Effector memory CD4-positive, alpha-beta T cell (primary cell): Measurements from ENCODE around the gene MSI2.
"Not testable (repeated sequence)": the region's sequence is repeated elsewhere in the genome, so short reads cannot be mapped to it uniquely, and the experiment has no call there.

Source experiments
- DNase-seq, 3 donors: peaks; one replicate each; pipeline ENCODE4 v3.0.0-alpha.2; 2020
- H3K27ac ChIP-seq: 2 replicates; pipeline ENCODE4 v1.7.0; 2013; ENCODE audit warnings: mild to moderate bottlenecking, low read length, moderate library complexity; ENCODE audit not compliant: insufficient read depth, poor library complexity, severe bottlenecking
- H3K27me3 ChIP-seq: replicated peaks from 2 replicates; pipeline ENCODE4 v1.7.0; 2013; ENCODE audit warnings: mild to moderate bottlenecking, low read length; ENCODE audit not compliant: insufficient read depth, control insufficient read depth, poor library complexity, severe bottlenecking
- H3K36me3 ChIP-seq: 2 replicates; pipeline ENCODE4 v1.7.0; 2013; ENCODE audit warnings: mild to moderate bottlenecking, low read length, moderate library complexity; ENCODE audit not compliant: control insufficient read depth, insufficient read depth
- H3K4me1 ChIP-seq: 2 replicates; pipeline ENCODE4 v1.7.0; 2013; ENCODE audit warnings: low read length, mild to moderate bottlenecking; ENCODE audit not compliant: control insufficient read depth, insufficient read depth, poor library complexity, severe bottlenecking
- H3K4me3 ChIP-seq: 2 replicates; pipeline ENCODE4 v1.7.0; 2013; ENCODE audit warnings: low read length, low read depth, mild to moderate bottlenecking; ENCODE audit not compliant: insufficient read depth, poor library complexity, severe bottlenecking
- H3K9me3 ChIP-seq: 2 replicates; pipeline ENCODE4 v1.7.0; 2013; ENCODE audit warnings: mild to moderate bottlenecking, low read length, moderate library complexity; ENCODE audit not compliant: control insufficient read depth

MSI2 gene

DNA sequence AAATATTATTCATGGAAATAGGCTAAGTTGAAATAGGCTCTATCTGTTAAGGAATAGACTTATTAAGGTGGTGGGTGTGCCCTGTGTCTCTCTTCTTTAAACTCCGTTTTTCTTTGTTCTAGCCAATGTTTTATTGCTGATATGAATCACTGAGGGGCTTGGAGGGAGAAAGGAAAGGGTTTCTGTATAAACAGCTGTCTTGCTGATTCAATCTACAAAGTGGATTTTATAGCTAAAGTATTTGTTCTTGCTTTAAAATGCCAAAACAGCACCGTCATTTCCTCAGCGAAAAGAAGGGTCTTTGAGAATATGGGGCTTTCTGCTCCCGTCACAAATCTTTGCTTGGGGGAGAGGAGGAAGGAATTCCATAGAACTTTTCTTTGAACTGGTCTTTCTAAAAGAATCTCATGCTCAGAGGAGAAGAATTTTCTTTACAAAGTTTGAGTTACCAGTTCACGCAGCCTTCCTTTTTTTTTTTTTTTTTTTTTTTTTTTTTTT is 39.3 kb downstream of the MSI2 start:
- DNase-seq, result no peak
- no peak overlapping the region for H3K27ac ChIP-seq

DNA sequence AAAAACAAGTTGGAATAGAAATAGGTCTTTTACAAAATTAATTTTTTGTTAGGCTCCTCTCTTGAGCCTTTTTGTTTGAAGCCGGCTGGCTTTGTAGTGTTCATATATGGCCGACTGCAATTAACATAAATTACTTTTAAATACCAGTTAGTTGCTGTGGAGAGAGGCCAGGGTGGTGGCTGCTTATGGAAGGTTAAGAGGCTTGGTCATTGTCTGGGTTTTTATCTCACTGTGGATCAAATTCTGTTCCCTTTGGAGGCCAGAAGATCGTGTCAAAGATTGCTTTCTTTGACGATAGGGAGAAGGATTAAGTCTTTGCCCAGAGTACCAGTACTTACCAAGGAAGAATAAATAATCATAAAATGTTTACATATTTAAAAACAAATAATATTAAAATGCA is 39.9 kb downstream of the MSI2 start:
- Histone ChIP-seq H3K36me3 (peaks cover 22% of the 10 kb centered on the region), H3K9me3 (no peaks in the 10 kb centered on the region), H3K4me3 (no peak overlapping the region), H3K27me3 (no peaks in the 10 kb centered on the region), H3K4me1 (peaks cover 3% of the 10 kb centered on the region), H3K27ac (no peak overlapping the region)
- DNase-seq, result no peak

More for the DNA sequence above, 39.3 kb downstream of the MSI2 start:
- Histone ChIP-seq H3K9me3 (no peaks in the 10 kb centered on the region), H3K27me3 (no peaks in the 10 kb centered on the region), H3K36me3 (peaks cover 23% of the 10 kb centered on the region), H3K4me3 (no peak overlapping the region), H3K4me1 (peaks cover 3% of the 10 kb centered on the region)

DNA sequence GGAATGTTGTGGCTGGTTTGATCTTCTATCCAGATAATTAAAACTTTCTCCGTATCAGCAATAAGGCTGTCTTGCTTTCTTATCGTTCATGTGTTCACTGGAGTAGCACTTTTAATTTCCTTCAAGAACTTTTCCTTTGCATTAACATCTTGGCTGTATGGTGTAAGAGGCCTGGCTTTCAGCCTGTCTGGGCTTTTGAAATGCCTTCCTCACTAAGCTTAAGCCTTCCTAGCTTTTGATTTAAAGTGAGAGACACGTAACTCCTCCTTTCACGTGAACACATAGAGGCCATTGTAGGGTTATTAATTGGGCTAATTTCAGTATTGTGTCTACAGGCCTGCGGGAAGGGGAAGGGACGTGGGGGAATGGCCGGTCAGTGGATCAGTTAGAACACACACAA is 42.9 kb downstream of the MSI2 start:
- Histone ChIP-seq H3K27ac (no peak overlapping the region), H3K36me3 (peaks cover 16% of the 10 kb centered on the region), H3K4me1 (peaks cover under 1% of the 10 kb centered on the region), H3K9me3 (no peaks in the 10 kb centered on the region), H3K27me3 (no peaks in the 10 kb centered on the region), H3K4me3 (no peak overlapping the region)
- no peak for DNase-seq

DNA sequence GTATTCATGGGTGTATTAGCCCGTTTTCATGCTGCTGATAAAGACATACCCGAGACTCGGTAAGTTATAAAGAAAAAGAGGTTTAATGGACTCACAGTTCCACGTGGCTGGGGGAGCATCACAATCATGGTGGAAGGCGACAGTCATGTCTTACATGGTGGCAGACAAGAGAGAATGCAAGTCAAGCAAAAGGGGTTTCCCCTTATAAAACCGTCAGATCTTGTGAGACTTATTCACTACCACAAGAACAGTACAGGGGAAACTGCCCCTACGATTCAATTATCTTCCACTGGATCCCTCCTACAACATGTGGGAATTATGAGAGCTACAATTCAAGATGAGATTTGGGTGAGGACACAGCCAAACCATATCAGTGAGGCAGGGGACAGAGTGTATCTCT is 44.3 kb downstream of the MSI2 start:
- H3K4me1 ChIP-seq, result not testable (repeated sequence)
- peaks cover 16% of the 10 kb centered on the region for H3K36me3 ChIP-seq

DNA sequence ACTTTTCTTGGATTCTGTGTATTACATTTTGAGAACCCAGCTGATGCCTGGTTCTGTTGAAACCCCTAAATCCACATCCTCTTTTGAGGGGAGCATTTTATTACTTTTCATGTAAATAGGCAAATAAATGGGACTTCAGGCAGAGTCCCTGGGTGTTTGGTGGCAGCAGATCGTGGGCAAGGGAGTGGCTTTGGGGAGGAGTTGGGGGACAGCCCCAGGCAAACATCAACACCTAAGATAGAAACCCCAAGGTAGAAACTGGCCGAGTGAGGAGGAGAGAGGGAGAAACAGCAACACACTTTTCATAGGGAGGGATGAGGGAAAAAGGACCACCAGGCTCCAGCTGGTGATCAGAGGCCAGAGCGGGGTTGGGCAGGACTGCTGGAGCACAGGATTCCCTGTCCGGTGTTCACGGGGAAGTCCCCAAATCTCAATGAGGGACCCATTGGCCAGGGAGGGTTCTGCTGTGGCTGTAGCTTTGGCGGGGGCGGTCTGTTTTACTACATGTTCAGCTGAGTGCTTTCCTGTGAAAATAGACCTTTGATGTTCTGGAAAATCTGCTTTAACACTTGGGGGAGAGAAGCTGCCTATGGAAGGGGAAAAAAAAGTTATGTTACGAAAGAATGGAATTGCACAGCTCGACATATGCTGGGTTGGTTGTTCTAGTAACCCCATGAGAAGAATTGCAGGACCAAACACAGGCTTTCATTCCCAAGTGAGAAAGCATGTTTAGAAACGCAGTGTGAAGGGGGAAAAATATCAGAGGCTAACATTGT is 46.6 kb downstream of the MSI2 start:
- H3K27me3 ChIP-seq, result no peaks in the 10 kb centered on the region
- no peak overlapping the region for H3K27ac ChIP-seq
- no peak for DNase-seq
- no peak overlapping the region for H3K4me3 ChIP-seq
- H3K4me1 ChIP-seq, result no peaks in the 10 kb centered on the region
- H3K9me3 ChIP-seq, result no peaks in the 10 kb centered on the region
- peaks cover 12% of the 10 kb centered on the region for H3K36me3 ChIP-seq

More for the DNA sequence above, 44.3 kb downstream of the MSI2 start:
- not testable (repeated sequence) for H3K27ac ChIP-seq, H3K9me3 ChIP-seq, DNase-seq, H3K4me3 ChIP-seq, H3K27me3 ChIP-seq

DNA sequence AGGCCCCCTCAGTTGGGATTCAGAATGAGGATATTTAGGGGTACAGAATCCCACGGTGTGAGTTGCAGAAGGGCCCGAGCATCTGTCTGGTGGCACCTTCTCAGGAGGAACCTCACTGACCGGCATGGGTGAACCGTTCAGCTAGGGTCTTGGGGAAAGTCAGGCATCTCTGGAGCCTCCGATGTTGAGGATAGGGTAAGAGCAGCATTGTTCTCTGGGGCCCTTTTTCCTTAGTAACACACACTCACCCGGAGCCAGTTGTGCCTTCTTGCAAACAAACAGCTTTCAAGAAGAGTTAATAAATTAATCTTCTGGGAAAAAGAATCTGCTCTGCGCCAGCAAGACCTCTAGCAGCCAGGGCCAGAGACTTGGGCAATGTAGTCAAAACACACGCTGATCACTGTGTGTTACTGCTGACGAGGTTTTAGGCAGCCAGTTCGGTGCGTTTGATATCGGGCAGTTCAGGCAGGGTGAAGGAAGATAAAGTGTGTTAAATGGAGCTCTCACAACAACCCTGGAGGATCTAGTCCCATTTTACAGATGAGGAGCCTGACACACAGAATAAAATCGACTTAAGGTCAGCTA is 48.9 kb downstream of the MSI2 start:
- H3K27ac ChIP-seq, result no peak overlapping the region
- DNase-seq, result no peak
- no peaks in the 10 kb centered on the region for H3K27me3 ChIP-seq
- no peaks in the 10 kb centered on the region for H3K4me1 ChIP-seq
- peaks cover 10% of the 10 kb centered on the region for H3K36me3 ChIP-seq
- no peak overlapping the region for H3K4me3 ChIP-seq
- no peaks in the 10 kb centered on the region for H3K9me3 ChIP-seq

DNA sequence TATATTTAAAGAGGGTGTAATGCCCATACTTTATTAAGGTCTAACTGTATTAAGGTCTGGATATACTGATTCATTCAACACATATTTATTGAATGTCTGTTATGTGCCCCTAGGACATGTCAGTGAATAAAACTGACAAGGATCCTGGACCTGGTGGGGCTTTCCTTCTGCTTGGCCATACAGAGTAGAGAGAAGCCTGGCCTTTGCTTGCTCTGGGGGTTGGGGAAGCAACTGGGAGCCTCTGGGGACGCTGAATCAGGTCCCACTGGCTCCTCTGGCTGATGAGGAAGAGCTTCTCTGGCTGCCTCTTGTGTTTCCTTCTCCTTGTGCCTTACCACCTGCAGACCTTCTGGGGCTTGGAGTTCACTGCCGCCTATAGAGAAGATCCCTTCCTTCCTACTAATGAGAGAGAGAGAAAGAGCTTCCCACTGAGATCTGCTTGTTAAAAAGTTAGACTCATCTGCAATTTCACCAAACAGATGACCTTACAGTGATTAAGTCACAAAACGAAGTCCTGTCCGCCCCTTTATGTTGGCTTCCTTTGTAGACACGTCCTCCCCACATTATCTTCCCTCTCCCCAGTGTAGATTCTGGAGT is 49.7 kb downstream of the MSI2 start:
- peaks cover 6% of the 10 kb centered on the region for H3K36me3 ChIP-seq
- DNase-seq, result no peak

DNA sequence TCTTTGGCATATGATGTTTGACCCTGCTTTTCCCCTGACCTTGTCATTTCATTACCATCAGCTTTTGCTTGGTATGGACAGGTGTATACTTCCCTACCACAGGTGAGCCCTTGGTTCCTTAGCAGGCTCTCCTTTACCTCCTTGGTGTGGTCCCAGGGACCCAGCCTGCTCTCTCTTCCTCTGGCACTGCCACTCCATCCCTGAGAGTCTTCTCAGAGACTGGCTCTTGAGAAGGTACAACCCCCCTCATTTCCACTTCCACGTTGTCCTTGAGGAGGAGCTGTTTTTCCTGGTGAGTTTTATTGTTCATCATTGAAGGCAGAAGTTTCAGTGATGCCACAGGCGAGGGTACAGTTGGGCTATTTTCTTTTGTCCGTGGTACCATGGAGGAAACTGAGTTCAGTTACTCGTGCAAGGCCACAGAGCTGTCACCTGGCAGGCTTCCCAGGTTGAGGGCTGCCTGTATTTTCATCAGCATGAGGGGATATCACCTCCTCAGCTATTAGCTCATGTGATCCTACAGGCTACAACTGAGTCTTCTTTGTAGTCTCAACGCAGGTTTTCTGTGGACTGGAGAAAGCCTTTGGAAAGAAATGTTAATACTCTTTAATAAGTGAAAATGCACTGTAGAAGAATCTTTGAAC is 52.3 kb downstream of the MSI2 start:
- Histone ChIP-seq H3K27me3 (no peaks in the 10 kb centered on the region), H3K36me3 (peaks cover 6% of the 10 kb centered on the region), H3K4me1 (no peaks in the 10 kb centered on the region), H3K4me3 (no peak overlapping the region), H3K9me3 (no peaks in the 10 kb centered on the region), H3K27ac (no peak overlapping the region)
- DNase-seq, result no peak

More for the DNA sequence above, 49.7 kb downstream of the MSI2 start:
- Histone ChIP-seq H3K4me3 (no peak overlapping the region), H3K9me3 (no peaks in the 10 kb centered on the region), H3K27me3 (no peaks in the 10 kb centered on the region), H3K27ac (no peak overlapping the region), H3K4me1 (no peaks in the 10 kb centered on the region)

DNA sequence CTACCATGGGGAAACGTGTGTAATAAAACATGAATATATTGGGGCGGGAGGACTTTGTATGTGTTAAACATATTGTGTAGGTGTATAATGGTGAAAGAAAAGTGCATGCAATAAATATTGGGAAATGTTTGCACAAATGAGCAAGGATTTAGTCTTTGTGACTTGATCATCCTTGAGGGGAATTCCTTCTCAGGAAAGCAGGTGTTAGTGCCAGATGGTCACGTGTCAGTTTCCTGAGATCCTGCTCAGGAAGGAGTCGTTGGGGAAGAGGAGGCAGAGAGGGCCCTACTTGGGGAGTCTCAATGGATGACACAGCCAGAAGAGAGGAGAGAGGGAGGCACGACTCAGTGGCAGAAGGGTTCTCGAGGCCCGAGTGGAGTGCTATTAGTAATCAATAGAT is 53.2 kb downstream of the MSI2 start:
- no peak for DNase-seq
- no peak overlapping the region for H3K27ac ChIP-seq
- H3K4me3 ChIP-seq, result no peak overlapping the region
- no peaks in the 10 kb centered on the region for H3K4me1 ChIP-seq
- no peaks in the 10 kb centered on the region for H3K9me3 ChIP-seq
- H3K27me3 ChIP-seq, result no peaks in the 10 kb centered on the region
- H3K36me3 ChIP-seq, result peaks cover 6% of the 10 kb centered on the region
